GM21737 (cell line): ENCODE results near the gene ISL2.

Experiments used
- ATAC-seq: cut with Tn5 transposase; IDR thresholded peaks from one replicate; pipeline ENCODE4 v1.9.1; 2021; ENCODE audit warnings: mild to moderate bottlenecking, moderate library complexity; ENCODE audit not compliant: unreplicated experiment

ISL2 gene

GRCh38 chr15:76327191-76328105 lies 9.1 kb upstream of the ISL2 start:
- ATAC-seq = no peak

DNA sequence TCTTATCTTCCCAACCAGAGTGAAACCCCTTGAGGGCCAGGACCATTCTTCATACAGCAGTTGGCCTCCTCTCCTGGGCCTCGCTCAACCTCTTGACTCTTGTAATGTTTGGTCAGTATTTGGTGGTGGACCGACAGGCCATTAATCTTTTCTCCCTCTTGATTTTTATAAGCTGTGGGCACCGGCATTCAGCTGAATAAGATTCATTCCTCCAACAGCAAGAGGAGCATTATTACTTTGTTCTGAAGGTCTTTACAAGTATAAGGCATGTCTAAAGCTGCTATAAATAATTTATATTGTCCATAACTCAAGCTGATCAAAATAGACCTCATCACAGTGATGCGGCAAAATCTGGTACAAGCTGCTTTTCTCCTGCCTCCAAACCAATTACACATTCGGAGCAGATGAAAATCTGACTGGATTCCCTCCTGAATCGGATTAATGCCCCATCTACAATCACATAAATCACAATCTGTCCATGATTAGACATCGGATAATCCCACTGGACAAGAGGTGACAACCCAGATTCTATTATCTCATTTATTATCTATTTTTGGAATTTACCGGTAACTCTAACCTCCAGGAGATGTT lies 8.4 kb upstream of the ISL2 start:
- ATAC-seq = no peak

DNA sequence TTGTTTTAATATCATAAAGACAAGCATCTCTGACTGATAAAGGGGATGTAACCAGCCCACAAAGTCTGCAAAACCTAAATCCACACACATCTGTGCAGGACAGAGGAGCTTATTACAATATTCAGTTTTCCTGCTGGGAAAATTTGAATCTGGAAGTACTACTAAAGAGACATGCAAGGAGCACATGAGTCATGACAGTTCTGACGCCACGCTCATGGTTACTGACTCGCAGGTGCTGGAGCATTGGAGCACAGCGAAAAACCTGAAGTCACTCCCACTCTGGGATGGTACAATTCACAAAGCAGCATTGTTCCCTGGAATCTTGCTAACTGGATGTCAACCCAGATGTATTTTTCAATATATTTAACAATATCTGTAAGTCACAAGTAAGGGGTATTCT lies 7.6 kb upstream of the ISL2 start:
- no peak for ATAC-seq

DNA sequence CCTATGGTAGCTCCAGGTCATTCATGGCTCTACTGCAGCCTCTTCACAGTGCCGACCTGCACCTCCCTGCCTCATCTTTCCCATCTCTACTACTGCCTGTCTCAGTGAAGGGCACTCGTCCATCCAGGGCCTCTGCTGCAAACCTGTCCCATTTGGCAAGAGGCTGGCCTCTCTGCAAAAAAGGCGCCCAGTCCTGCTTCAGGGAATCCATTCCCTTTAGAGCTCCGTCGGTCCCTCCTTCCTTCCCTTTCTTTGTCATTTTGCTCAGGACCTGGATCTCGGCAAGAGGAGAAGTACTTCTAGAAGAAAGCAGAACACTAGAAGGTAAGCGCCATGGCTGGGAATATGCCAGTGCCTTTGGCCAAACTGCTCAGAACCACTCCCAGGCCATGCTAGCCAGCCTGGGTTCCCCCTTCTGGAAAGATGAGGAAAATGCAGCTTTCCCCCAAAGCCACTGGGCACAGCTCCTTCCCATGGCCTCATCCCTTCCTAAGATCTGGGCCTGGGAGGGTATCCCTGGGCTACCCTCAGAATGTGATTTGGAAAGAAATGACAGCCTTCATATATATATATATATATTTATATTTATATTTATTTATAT lies 6.4 kb upstream of the ISL2 start:
- ATAC-seq = no peak

- no peak for ATAC-seq
Observed at GRCh38 chr15:76332796-76333195, 3.8 kb upstream of the ISL2 start.

DNA sequence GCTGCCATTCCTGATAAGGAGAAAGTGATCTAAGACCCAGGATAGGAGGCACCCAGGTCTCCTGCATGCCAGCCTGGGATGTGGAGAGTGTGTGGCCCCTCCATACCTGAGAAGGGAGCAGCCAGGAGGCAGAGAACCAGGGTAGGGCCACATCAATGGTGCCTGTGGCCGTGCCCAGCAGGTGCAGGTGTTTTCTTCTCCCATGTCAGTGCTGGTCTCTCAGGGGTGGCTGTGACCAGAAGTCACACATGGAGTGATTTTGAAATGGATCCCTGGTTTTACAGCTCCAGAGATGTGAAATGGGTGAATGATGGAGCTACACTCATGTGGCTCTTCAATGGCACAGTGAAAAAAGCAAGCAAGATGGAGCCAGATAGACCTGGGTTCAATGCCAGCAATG lies 3.3 kb upstream of the ISL2 start:
- no peak for ATAC-seq

GRCh38 chr15:76333720-76334437 lies 2.7 kb upstream of the ISL2 start:
- no peak for ATAC-seq

- no peak for ATAC-seq
Observed at GRCh38 chr15:76334438-76335306, 1.9 kb upstream of the ISL2 start.

- ATAC-seq = no peak
Observed at GRCh38 chr15:76335307-76336253, 993 bp upstream of the ISL2 start.

DNA sequence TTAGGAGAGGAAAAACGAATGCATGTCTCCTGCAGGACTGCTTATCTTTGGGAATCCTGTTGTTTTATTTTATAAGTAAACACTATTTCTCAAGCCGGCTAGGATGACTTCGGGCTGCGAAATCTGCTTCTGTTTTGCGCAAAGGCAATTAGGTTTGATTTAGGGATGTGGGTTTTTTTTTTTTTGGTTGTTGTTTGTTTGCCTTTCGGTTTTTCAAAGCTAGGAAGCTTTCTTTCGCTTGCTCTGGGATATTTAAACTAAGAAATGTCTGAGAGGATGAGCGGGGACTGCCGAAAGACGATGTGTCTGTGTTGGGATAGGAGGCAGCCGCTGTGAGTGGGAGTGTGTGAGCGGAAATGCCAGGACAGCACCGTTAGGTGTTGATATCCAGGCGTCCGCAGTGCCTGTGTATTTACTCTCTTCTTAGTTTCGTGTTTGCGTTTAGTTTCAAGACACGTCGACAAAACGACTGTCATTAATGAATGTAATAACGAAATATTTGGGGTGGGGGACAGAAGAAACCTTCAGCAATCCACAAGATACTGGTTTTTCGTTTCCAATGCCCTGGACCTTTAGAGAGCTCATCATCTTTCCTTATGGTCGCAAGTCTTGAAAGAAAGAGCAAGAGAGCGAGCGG lies 604 bp downstream of the ISL2 start:
- ATAC-seq = no peak

DNA sequence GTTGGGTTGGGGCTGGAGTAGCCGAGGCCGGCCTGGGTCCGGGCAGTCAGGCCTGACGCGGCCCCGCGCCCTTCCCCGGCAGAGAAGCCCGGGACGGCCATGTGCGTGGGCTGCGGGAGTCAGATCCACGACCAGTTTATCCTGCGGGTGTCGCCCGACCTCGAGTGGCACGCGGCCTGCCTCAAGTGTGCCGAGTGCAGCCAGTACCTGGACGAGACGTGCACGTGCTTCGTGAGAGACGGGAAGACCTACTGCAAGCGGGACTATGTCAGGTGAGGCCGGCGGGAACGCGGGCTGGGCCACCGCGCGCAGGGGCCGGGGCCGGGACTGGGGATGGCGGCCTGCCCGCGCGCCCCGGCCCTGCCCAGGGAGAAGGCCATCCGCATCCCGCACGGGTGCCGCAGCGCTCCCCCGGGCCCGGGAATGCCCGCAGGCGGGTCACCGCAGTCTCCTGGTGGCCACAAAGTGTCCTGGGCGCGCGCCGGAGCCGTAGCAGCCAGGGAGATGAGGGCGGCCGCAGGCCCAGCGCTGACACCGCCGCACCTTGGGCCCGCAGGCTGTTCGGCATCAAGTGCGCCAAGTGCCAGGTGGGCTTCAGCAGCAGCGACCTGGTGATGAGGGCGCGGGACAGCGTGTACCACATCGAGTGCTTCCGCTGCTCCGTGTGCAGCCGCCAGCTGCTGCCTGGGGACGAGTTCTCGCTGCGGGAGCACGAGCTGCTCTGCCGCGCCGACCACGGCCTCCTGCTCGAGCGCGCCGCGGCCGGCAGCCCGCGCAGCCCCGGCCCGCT lies 1.3 kb downstream of the ISL2 start:
- ATAC-seq = no peak

GRCh38 chr15:76338486-76339304 lies 2.1 kb downstream of the ISL2 start:
- no peak for ATAC-seq

DNA sequence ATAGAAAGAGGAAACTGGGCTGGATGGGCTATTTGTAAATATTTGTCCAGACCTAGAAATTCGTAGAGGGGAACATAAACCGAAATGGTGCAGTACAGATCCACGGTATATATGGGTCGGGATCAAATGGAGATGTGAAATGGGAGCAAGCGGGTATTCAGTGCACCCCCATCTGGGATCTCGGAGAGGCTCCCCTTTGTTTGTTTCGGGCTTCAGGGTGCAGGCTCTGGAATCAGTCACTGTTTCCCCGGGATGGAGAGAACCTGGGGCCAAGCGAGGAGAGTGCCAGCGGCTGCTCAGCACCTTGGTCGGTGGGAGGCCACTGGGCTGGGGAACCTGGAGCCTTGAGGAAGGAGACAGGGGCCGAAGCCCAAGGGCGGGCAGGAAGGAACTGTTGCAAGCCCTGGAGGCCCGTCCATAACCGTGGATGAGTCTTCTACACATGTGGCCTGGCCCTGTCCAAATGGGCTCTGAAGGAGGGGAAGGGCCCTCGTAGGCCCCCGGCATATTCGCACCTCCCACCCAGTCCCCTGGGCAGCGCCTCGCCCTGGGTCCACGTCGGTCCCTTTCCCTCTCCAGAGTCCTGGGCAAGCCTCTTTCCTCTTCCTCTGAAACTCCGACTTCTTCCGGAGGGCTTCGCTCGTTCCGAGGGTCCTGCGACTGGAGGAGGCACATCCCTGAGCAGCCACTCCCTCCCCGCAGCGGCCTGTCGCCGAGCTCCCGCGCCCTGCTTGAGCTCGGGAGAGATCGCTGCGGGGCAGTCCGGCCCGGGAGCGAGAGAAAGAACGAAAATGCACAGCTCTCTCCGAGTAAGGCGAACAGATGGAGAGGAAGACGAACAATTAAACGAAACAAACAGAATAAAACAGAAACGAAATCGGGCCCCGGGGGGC lies 3.0 kb downstream of the ISL2 start:
- ATAC-seq = no peak

DNA sequence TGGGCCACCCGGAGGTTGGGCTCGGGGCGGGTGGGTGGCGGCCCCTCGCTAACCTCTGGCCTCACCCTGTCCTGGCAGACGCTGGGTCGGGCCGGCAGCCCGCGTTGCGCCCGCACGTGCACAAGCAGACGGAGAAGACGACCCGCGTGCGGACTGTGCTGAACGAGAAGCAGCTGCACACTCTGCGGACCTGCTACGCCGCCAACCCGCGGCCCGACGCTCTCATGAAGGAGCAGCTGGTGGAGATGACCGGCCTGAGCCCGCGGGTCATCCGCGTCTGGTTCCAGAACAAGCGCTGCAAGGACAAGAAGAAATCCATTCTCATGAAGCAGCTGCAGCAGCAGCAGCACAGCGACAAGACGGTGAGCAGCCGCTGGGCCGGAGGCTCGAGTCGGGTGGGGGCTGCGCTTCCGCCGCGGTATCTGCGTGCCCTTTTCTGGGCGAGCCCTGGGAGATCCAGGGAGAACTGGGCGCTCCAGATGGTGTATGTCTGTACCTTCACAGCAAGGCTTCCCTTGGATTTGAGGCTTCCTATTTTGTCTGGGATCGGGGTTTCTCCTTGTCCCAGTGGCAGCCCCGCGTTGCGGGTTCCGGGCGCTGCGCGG lies 3.7 kb downstream of the ISL2 start:
- no peak for ATAC-seq

DNA sequence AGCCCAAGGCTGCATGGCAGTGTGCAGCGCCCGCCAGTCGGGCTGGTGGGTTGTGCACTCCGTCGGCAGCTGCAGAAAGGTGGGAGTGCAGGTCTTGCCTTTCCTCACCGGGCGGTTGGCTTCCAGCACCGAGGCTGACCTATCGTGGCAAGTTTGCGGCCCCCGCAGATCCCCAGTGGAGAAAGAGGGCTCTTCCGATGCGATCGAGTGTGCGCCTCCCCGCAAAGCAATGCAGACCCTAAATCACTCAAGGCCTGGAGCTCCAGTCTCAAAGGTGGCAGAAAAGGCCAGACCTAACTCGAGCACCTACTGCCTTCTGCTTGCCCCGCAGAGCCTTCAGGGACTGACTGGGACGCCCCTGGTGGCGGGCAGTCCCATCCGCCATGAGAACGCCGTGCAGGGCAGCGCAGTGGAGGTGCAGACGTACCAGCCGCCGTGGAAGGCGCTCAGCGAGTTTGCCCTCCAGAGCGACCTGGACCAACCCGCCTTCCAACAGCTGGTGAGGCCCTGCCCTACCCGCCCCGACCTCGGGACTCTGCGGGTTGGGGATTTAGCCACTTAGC lies 4.3 kb downstream of the ISL2 start:
- no peak for ATAC-seq
